GM11168 (cell line): Measurements from ENCODE around the gene FXR2.
"Not testable (repeated sequence)": the region's sequence is repeated elsewhere in the genome, so short reads cannot be mapped to it uniquely, and the experiment has no call there.

Source experiments
- in situ Hi-C: fragments of 300-500 bp; cut with MboI; formaldehyde crosslinking; loops from one replicate; pipeline ENCODE4 v1.12.0; 2022; ENCODE audit warnings: low sequenced_read_pairs; ENCODE audit not compliant: unreplicated experiment

The FXR2 gene

GRCh38 chr17:7614425-7615264 lies at the start of gene FXR2:
Gene FXR2 (minus strand): TSS chr17:7614897. CDS start chr17:7614532, 365 bp downstream.
- in situ Hi-C loops = no loop called here

DNA sequence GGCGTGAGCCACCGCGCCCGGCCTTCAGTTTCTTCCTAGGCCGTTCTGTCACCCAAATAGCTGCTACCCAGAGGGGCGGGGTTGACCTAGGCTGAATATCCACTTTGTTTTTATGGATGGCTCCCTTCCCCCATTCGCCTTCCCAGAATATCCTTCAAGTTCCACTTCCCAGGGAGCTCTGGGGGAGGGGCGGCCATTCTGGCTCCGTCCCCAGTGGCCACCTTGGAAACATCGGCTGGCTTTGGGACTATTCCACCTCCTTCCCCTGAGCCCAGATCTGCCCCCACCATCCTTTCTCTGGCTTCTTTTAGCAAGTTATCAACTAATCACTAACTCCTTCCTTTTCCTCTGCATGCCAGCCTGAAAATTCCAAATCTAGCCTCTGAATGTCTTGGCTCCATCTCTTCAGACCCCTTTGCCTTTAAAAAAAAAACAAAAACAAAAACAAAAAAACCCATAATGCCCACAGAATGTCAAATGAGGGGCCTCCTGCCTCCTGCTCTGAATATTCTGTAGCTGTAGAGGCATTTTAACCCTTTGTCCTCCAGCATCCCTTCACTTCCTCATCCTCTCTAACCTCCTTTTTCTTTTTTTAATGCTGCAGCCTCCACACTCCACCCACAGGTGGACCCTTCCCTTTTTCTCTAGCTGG lies 42.4 kb upstream of the FXR2 start:
- in situ Hi-C loops = no loop called here

GRCh38 chr17:7655541-7655840 lies 40.8 kb upstream of the FXR2 start:
- in situ Hi-C loops = no loop called here

- in situ Hi-C loops = no loop called here
Observed at GRCh38 chr17:7654832-7655540, 40.3 kb upstream of the FXR2 start.

GRCh38 chr17:7652388-7653356 lies 38.0 kb upstream of the FXR2 start:
- in situ Hi-C loops = no loop called here

DNA sequence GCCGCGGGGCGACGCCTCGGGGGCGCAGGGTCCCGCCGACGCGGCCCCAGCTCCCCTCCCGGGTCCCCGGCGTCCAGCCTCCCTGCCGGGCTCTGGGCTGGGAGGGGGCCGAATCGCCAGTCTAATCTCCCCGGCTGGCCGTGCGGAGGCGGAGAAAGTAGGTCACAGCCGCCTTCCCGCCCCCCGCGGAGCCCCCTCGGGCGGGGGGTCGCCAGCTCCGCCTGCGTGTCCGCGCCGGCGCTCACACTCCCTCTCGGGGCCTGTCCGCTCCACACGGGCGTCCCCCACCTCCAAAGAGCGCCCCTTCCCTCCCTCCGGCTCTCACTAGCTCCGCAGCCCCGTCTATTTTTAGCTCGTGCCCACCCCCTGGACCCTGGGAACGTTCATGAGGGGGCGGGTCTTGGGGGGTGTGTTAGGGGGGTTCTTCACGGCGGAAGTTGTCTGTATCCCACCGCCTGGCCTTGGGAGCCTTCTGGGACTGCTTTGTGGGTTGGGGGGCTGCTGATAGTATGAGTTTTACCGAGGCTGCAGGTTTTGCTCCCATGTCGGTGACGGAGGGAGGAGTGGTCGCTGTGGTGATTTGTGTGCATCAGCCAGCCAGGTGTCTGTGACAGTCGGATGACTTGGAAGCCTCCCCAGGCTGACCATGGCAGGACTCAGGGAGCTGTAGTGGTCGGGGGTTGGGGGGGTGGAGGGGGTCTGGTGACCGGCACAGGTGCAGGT lies 37.1 kb upstream of the FXR2 start:
- in situ Hi-C loops = no loop called here

DNA sequence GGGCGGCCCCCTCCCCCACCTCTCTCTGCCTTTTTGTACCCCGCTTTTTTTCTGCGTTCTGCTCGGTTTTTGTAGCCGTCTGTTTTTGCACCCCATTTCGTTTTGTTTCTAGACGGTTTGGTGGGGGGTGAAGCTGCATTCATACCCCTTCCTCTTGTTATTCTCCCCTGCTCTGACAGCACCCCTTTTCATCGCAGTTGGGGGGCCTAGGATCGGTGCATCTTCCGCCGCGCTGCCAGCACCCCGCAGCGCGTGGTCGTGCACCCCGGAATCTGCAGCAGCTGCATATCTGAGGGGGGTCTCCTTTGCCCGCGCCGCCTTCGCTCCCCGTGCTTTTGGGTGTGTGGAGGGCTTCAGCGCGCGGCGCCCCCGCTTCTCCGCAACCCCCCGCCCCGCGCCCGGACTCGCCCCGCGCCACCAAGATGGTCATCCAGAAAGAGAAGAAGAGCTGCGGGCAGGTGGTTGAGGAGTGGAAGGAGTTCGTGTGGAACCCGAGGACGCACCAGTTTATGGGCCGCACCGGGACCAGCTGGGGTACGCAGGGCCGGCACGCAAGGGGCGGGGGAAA lies 36.5 kb upstream of the FXR2 start:
- in situ Hi-C loops = no loop called here

DNA sequence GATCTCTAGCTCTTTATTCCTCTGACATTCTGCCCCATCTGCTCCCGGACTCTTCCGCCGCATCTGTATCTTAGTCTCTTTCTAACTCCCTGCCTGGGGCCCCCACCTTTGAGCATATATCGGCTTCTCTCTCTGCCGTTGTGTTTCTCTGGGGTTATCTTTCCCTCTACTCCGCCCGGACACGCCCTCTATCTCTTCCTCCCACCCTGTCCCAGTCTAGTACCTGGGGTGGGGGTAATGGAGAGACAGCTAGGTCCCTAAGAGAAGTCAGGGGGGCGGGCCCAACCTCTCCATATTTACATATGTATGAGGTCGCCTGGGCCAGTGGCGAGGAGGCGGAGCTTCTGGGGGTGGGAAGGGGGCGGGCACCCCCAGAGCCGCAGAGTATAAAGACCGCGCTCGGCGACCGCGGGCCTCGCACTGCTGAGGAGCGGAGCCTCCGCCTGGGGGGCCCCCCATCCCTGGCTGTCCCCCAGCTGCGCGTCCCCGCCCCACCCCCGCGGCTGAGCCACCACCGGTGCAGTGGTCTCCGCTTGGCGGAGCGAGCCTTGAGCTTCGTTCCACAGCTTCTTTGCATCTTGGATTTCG lies 35.9 kb upstream of the FXR2 start, which contains the start of gene ATP1B2:
Gene ATP1B2, plus strand, starts transcription at position 418 of the 588 bp plus-strand sequence. CDS start 593 bp downstream, outside the sequence.
- in situ Hi-C loops = no loop called here

DNA sequence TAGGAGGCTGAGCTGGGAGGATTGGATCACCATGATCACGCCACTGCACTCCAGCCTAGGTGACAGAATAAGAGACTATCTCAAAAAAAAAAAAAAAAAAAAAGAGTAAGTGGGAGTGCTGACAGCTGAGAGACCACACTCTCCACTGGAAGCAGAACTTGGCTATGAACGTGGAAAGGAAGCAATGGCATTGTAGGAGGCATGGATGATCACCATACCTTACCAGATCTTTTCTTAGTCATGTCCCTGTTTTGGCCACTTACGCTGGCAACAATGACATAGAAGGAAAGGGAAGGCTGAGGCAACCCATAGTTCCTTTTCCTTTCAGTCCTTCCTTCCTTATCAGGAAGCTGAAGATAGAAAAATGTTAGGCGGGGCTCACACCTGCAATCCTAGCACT lies 32.3 kb upstream of the FXR2 start:
- in situ Hi-C loops = no loop called here

GRCh38 chr17:7646457-7646856 lies 31.8 kb upstream of the FXR2 start:
- in situ Hi-C loops = no loop called here

- in situ Hi-C loops = no loop called here
Observed at GRCh38 chr17:7644775-7645174, 30.1 kb upstream of the FXR2 start.

- in situ Hi-C loops = not testable (repeated sequence)
Observed at GRCh38 chr17:7641635-7642034, 26.9 kb upstream of the FXR2 start.

DNA sequence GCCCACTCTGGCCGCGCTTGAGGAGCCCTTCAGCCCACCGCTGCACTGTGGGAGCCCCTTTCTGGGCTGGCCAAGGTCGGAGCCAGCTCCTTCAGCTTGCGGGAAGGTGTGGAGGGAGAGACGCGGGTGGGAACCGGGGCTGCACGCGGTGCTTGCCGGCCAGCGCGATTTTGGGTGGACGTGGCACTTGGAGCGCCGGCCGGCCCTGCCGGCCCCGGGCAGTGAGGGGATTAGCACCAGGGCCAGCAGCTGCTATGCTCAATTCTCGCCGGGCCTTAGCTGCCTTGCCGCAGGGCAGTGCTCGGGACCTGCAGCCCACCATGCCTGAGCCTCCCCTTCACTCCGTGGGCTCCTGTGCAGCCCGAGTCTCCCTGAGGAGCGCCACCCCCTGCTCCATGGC lies 26.1 kb upstream of the FXR2 start:
- in situ Hi-C loops = no loop called here

GRCh38 chr17:7636163-7636562 lies 21.5 kb upstream of the FXR2 start:
- in situ Hi-C loops = no loop called here

DNA sequence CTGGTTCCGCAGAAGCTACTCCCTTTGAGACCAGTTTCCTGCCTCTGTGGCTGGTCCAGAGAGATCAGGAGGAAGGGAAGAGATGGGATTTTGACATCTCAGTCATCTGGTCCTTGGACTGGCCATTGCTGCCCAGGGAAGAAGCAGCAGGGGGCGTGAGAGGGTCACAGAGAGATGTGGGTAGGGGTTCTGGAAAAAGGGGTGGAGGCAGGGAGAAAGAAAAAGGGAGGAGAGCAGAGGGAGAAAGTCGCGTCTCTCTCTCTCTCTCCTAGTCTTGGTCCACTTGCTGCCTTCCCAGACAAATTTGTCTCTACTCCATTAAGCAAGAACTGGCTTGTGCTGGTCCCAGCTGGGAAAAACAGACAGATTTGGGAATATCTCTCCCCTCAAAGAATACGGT lies 19.7 kb upstream of the FXR2 start:
- in situ Hi-C loops = no loop called here

- in situ Hi-C loops = no loop called here
Observed at GRCh38 chr17:7633093-7633492, 18.4 kb upstream of the FXR2 start.

DNA sequence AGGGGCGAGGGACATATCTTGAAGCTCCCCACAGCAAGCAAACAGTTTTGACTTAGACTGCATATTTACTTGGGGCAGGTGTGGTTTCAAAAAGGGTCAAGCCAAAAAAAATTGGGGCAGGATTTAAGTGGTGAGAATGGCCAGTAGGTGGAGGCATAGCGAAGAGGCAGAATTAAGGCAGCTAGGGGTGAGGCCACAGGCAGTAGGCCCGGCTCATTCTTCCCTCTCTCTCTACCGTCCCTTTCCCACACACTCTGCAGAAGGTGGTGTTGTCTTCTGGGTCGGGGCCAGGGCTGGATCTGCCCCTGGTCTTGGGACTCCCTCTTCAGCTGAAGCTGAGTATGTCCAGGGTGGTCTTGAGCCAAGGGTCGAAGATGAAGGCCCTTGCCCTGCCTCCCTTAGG lies 17.8 kb upstream of the FXR2 start:
- in situ Hi-C loops = no loop called here

- in situ Hi-C loops = no loop called here
Observed at GRCh38 chr17:7631398-7632380, 17.0 kb upstream of the FXR2 start.
